PC-9 (cell line): ENCODE measurements around the gene FLYWCH1.

Source experiments
- EZH2 ChIP-seq: fragments of 200-600 bp; sonication (generic); IDR thresholded peaks from 2 replicates; pipeline ENCODE4 v1.8.0; 2017; ENCODE audit warnings: antibody characterized with exemption, low read depth
- TF ChIP-seq, protein P1 (sequence below): fragments of 200-600 bp; sonication (generic); conservative IDR thresholded peaks from 2 replicates; pipeline ENCODE4 v1.6.1; 2017; ENCODE audit warnings: mixed run types, antibody characterized with exemption, mild to moderate bottlenecking, moderate library complexity

DNA sequence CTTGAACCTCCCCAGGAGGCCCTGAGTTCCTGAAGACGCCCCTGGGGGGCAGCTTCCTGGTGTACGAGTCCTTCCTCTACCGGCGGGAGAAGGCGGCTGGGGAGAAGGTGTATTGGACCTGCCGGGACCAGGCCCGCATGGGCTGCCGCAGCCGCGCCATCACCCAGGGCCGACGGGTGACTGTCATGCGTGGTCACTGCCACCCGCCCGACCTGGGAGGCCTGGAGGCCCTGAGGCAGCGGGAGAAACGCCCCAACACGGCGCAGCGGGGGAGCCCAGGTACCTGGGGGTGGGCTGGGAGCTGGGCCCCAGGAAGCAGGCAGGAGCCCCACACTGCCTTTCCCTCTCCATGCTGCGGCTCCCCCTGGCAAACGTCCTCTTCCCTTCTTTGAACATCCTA is 22.0 kb downstream of the FLYWCH1 start:
- TF ChIP-seq, protein P1, sequence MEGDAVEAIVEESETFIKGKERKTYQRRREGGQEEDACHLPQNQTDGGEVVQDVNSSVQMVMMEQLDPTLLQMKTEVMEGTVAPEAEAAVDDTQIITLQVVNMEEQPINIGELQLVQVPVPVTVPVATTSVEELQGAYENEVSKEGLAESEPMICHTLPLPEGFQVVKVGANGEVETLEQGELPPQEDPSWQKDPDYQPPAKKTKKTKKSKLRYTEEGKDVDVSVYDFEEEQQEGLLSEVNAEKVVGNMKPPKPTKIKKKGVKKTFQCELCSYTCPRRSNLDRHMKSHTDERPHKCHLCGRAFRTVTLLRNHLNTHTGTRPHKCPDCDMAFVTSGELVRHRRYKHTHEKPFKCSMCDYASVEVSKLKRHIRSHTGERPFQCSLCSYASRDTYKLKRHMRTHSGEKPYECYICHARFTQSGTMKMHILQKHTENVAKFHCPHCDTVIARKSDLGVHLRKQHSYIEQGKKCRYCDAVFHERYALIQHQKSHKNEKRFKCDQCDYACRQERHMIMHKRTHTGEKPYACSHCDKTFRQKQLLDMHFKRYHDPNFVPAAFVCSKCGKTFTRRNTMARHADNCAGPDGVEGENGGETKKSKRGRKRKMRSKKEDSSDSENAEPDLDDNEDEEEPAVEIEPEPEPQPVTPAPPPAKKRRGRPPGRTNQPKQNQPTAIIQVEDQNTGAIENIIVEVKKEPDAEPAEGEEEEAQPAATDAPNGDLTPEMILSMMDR, result no peak
- TF ChIP-seq EZH2, result no peak
